ENCODE measurements around the gene CCBE1. TPM values are rescaled to one million over a fixed set of nuclear protein-coding genes. Genes with fewer than 3 reads are reported as not detected.

CCBE1 gene
- polyA plus RNA-seq, 2 of the 4 experiments (the other 2 are of a cell fraction) = 3.0 to 9.9 TPM

DNA sequence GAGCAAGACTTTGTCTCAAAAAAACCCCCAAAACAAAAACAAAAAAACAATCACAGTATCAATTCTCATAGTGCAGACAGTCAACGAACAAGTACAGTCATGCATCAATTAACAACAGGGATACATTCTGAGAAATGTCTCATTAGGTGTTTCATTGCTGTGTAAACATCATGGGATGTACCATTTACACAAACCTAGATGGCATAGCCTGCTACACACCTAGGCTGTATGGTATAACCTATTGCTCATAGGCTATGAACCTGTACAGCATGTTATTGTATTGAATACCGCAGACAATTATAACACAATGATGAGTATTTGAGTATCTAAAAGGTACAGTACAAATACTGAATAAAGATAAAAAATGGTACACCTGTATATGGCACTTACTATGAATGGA is 270.4 kb downstream of the CCBE1 start:
- H3K27ac ChIP-seq = no peak overlapping the region
- TF ChIP-seq, protein P1, sequence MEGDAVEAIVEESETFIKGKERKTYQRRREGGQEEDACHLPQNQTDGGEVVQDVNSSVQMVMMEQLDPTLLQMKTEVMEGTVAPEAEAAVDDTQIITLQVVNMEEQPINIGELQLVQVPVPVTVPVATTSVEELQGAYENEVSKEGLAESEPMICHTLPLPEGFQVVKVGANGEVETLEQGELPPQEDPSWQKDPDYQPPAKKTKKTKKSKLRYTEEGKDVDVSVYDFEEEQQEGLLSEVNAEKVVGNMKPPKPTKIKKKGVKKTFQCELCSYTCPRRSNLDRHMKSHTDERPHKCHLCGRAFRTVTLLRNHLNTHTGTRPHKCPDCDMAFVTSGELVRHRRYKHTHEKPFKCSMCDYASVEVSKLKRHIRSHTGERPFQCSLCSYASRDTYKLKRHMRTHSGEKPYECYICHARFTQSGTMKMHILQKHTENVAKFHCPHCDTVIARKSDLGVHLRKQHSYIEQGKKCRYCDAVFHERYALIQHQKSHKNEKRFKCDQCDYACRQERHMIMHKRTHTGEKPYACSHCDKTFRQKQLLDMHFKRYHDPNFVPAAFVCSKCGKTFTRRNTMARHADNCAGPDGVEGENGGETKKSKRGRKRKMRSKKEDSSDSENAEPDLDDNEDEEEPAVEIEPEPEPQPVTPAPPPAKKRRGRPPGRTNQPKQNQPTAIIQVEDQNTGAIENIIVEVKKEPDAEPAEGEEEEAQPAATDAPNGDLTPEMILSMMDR (IDR thresholded peaks at IDR 0.05) = no peak
- TF ChIP-seq RFX5 (IDR thresholded peaks at IDR 0.05) (no peak), RAD21 (conservative IDR thresholded peaks at IDR 0.05 in 1 of 2, IDR thresholded peaks at IDR 0.05 in 1 of 2) (no peak), BCL3 (IDR thresholded peaks at IDR 0.05) (no peak), RARB (CRISPR knock-in tag; IDR thresholded peaks at IDR 0.05) (no peak), JUNB (IDR thresholded peaks at IDR 0.05) (no peak), MAFK (IDR thresholded peaks at IDR 0.05; ENCODE audit: partially characterized antibody) (no peak), HEYL (CRISPR knock-in tag; IDR thresholded peaks at IDR 0.05) (no peak), ELK1 (IDR thresholded peaks at IDR 0.05; ENCODE audit: low read depth, low read length) (no peak)
- TF ChIP-seq, protein P2, sequence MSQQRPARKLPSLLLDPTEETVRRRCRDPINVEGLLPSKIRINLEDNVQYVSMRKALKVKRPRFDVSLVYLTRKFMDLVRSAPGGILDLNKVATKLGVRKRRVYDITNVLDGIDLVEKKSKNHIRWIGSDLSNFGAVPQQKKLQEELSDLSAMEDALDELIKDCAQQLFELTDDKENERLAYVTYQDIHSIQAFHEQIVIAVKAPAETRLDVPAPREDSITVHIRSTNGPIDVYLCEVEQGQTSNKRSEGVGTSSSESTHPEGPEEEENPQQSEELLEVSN (IDR thresholded peaks at IDR 0.05; ENCODE audit: borderline replicate concordance, low read depth) = no peak
- 50% methylated on average over 2 of the region's 2 CpGs for WGBS (ENCODE audit: missing lambda C conversion rate)
- CTCF ChIA-PET = no interaction called here
- POLR2A ChIA-PET = no interaction called here
- ATAC-seq = no peak
- DNase-seq (ENCODE audit: low read depth in 1 of 2, low spot score in 1 of 2) = no peak
- no peak overlapping the region for H3K4me2 ChIP-seq
- H3K4me1 ChIP-seq = no peaks in the 10 kb centered on the region
- FAIRE-seq = no peak
- H3K9me3 ChIP-seq = no peaks in the 10 kb centered on the region
- no peak overlapping the region for H3K4me3 ChIP-seq

GRCh38 chr18:59423259-59423658 is 274.0 kb downstream of the CCBE1 start:
- FAIRE-seq (no peak), ATAC-seq (no peak), DNase-seq (ENCODE audit: low read depth in 1 of 2, low spot score in 1 of 2) (no peak)
- Histone ChIP-seq H3K4me3 (no peak overlapping the region), H3K27ac (no peak overlapping the region), H3K4me2 (no peak overlapping the region), H3K9me3 (no peaks in the 10 kb centered on the region), H3K4me1 (no peaks in the 10 kb centered on the region)
- TF ChIP-seq ZNF302 (CRISPR knock-in tag; IDR thresholded peaks at IDR 0.05) = no peak
- no peak for TF ChIP-seq NPAS2 (CRISPR knock-in tag; IDR thresholded peaks at IDR 0.05; ENCODE audit: borderline replicate concordance)
- no peak for TF ChIP-seq CHD2 (IDR thresholded peaks at IDR 0.05; ENCODE audit: low read length, partially characterized antibody)
- TF ChIP-seq PHF8 (IDR thresholded peaks at IDR 0.05; ENCODE audit: borderline replicate concordance, low read depth) = no peak
- no peak for TF ChIP-seq FOSB (CRISPR knock-in tag; IDR thresholded peaks at IDR 0.05)
- TF ChIP-seq SREBF2 (IDR thresholded peaks at IDR 0.05) = no peak
- ChIA-PET CTCF (interaction anchor here (1.0 kb wide), 1 partner anchor 174 kb away, joined by 3 read pairs; no protein-coding TSS in a partner anchor), POLR2A (no interaction called here)
- 18% methylated on average over 2 of the region's 2 CpGs for WGBS (ENCODE audit: missing lambda C conversion rate)

DNA sequence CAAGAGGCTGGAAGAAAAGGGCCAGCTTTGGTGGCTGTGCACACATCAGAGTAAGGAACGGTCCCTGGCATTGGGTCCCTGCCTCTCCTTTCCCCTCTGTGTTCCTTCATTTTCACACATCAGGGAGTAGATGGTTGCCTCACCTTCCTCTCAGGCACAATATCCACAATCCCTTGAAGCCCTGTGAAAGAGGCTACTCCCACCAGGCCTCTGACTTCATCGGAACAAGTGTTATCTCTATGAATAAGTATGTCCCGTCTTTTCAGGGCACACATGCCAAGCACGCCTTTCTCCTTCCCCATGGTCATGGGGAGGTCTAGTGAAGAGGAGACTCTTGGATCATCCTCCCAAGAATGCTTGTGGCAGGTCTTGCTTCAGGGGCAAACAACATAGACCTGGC is 277.0 kb downstream of the CCBE1 start:
- CTCF ChIA-PET = no interaction called here
- no peak for DNase-seq (ENCODE audit: low read depth in 1 of 2, low spot score in 1 of 2)
- WGBS (ENCODE audit: missing lambda C conversion rate) = 54% methylated on average over 3 of the region's 4 CpGs
- no peak for FAIRE-seq
- POLR2A ChIA-PET = no interaction called here
- Histone ChIP-seq H3K27ac (no peak overlapping the region), H3K9me3 (no peaks in the 10 kb centered on the region), H3K4me1 (no peaks in the 10 kb centered on the region), H3K4me3 (no peak overlapping the region), H3K4me2 (no peak overlapping the region)
- no peak for ATAC-seq
- no peak for TF ChIP-seq CHD4 (IDR thresholded peaks at IDR 0.05; ENCODE audit: borderline replicate concordance)
- TF ChIP-seq ZC3H11A (IDR thresholded peaks at IDR 0.05) = no peak
- TF ChIP-seq FOSB (CRISPR knock-in tag; IDR thresholded peaks at IDR 0.05) = no peak
- no peak for TF ChIP-seq CBX8 (IDR thresholded peaks at IDR 0.05)
- TF ChIP-seq, protein P1 (IDR thresholded peaks at IDR 0.05) = no peak
- no peak for TF ChIP-seq MAZ (IDR thresholded peaks at IDR 0.05; ENCODE audit: borderline replicate concordance, low read depth, low read length)
- no peak for TF ChIP-seq FOXS1 (CRISPR knock-in tag; IDR thresholded peaks at IDR 0.05)
- TF ChIP-seq ESRRA (IDR thresholded peaks at IDR 0.05; ENCODE audit: borderline replicate concordance, low read length) = no peak
- TF ChIP-seq ATOH8 (CRISPR knock-in tag; IDR thresholded peaks at IDR 0.05; ENCODE audit: low read depth) = no peak
- TF ChIP-seq HES2 (IDR thresholded peaks at IDR 0.05) = no peak
- no peak for TF ChIP-seq EHF (CRISPR knock-in tag; IDR thresholded peaks at IDR 0.05)
- TF ChIP-seq FOSL2 (IDR thresholded peaks at IDR 0.05) = no peak
- no peak for TF ChIP-seq FOSL2 (CRISPR knock-in tag; IDR thresholded peaks at IDR 0.05)
